HG03159 (cell line): ENCODE results near the gene SPRR1A.

ENCODE experiments used
- ATAC-seq: cut with Tn5 transposase; IDR thresholded peaks from one replicate; pipeline ENCODE4 v1.9.1; 2021; ENCODE audit warnings: mild to moderate bottlenecking, moderate library complexity; ENCODE audit not compliant: unreplicated experiment

The SPRR1A gene

GRCh38 chr1:152983743-152984142 lies at the start of gene SPRR1A:
Gene SPRR1A (plus strand): TSS chr1:152984081. CDS start chr1:152985231, 1,150 bp downstream.
- no peak for ATAC-seq

- no peak for ATAC-seq
These were observed 43.3 kb upstream of the SPRR1A start for GRCh38 chr1:152940614-152941013.

- ATAC-seq: no peak
These were observed 42.7 kb upstream of the SPRR1A start for GRCh38 chr1:152941037-152941711.

- no peak for ATAC-seq
These were observed 41.7 kb upstream of the SPRR1A start for GRCh38 chr1:152942161-152942560.

GRCh38 chr1:152946248-152946647 lies 37.6 kb upstream of the SPRR1A start:
- ATAC-seq: no peak

GRCh38 chr1:152946651-152947256 lies 37.1 kb upstream of the SPRR1A start, which contains the start of gene SPRR5:
Gene SPRR5 (plus strand): TSS chr1:152947206. CDS start chr1:152948555, 1,349 bp downstream.
- ATAC-seq: no peak

- ATAC-seq: no peak
These were observed 32.2 kb upstream of the SPRR1A start for GRCh38 chr1:152951711-152952110.

- ATAC-seq: no peak
These were observed 30.1 kb upstream of the SPRR1A start for GRCh38 chr1:152953761-152954160.

GRCh38 chr1:152954436-152954835 lies 29.4 kb upstream of the SPRR1A start:
- no peak for ATAC-seq

- ATAC-seq: no peak
These were observed 26.3 kb upstream of the SPRR1A start for GRCh38 chr1:152957561-152957960.

GRCh38 chr1:152959273-152959672 lies 24.6 kb upstream of the SPRR1A start:
- ATAC-seq: no peak

GRCh38 chr1:152959801-152960451 lies 24.0 kb upstream of the SPRR1A start:
- ATAC-seq: no peak

GRCh38 chr1:152960452-152961044 lies 23.3 kb upstream of the SPRR1A start:
- ATAC-seq: no peak

GRCh38 chr1:152961226-152961891 lies 22.5 kb upstream of the SPRR1A start:
- no peak for ATAC-seq

- no peak for ATAC-seq
These were observed 20.9 kb upstream of the SPRR1A start for GRCh38 chr1:152962876-152963415.

GRCh38 chr1:152964536-152964935 lies 19.3 kb upstream of the SPRR1A start:
- ATAC-seq: no peak

GRCh38 chr1:152965853-152966252 lies 18.0 kb upstream of the SPRR1A start:
- ATAC-seq: no peak

GRCh38 chr1:152967201-152967600 lies 16.7 kb upstream of the SPRR1A start:
- no peak for ATAC-seq

GRCh38 chr1:152968248-152968647 lies 15.6 kb upstream of the SPRR1A start:
- ATAC-seq: peak; percentile 88

GRCh38 chr1:152969036-152969435 lies 14.8 kb upstream of the SPRR1A start:
- ATAC-seq: no peak

- no peak for ATAC-seq
These were observed 13.4 kb upstream of the SPRR1A start, which contains the start of gene SPRR4 for GRCh38 chr1:152970495-152970894. Gene SPRR4 (plus strand): TSS chr1:152970648. CDS start chr1:152971891, 1,243 bp downstream.
